ENCODE data around the gene SHOC2. TPM values are rescaled to one million over a fixed set of nuclear protein-coding genes. Genes with fewer than 3 reads are reported as not detected.

The SHOC2 gene
- total and polyA plus RNA-seq, 2 of the 13 experiments (the other 11 are each of a cell fraction or from before 2014, with no cell fraction given): 8.6 to 25.5 TPM

- TF ChIP-seq RERE (CRISPR knock-in tag; IDR thresholded peaks at IDR 0.05; ENCODE audit: low read depth): no peak
- no peak for TF ChIP-seq KDM2A (CRISPR knock-in tag; IDR thresholded peaks at IDR 0.05; ENCODE audit: borderline replicate concordance, low read depth)
- TF ChIP-seq FOXP4 (CRISPR knock-in tag; IDR thresholded peaks at IDR 0.05): peak; percentile 56; the same call in 1 of the 2 replicates
- peak; percentile 64; the same call in 1 of the 3 replicates for TF ChIP-seq MXI1 (IDR thresholded peaks at IDR 0.05; ENCODE audit: borderline replicate concordance, low read depth, low read length)
- TF ChIP-seq MTA3 (CRISPR knock-in tag; IDR thresholded peaks at IDR 0.05): no peak
- TF ChIP-seq ZMAT5 (CRISPR knock-in tag; IDR thresholded peaks at IDR 0.05; ENCODE audit: borderline replicate concordance, low read depth): no peak
- no peak for TF ChIP-seq ZNF616 (CRISPR knock-in tag; IDR thresholded peaks at IDR 0.05; ENCODE audit: low read depth)
- no peak for TF ChIP-seq SRSF1 (optimal IDR thresholded peaks at IDR 0.05; ENCODE audit: low read depth, low read length)
- TF ChIP-seq EZH2 (conservative IDR thresholded peaks at IDR 0.05; ENCODE audit: low read depth, low read length): no peak
- TF ChIP-seq FOXK2 (IDR thresholded peaks at IDR 0.05): no peak
- no peak for TF ChIP-seq KLF15 (CRISPR knock-in tag; IDR thresholded peaks at IDR 0.05; ENCODE audit: borderline replicate concordance)
- TF ChIP-seq ARNT2 (CRISPR knock-in tag; IDR thresholded peaks at IDR 0.05; ENCODE audit: low read depth): no peak
- TF ChIP-seq ARID4A (CRISPR knock-in tag; IDR thresholded peaks at IDR 0.05; ENCODE audit: borderline replicate concordance): peak; percentile 18; the same call in 1 of the 2 replicates
- TF ChIP-seq ZNF207 (IDR thresholded peaks at IDR 0.05; ENCODE audit: borderline replicate concordance): no peak
- no peak for TF ChIP-seq HNF4A (CRISPR knock-in tag; IDR thresholded peaks at IDR 0.05)
- TF ChIP-seq CREM (IDR thresholded peaks at IDR 0.05): peak; percentile 33; the same call in 1 of the 2 replicates
- TF ChIP-seq CREM (CRISPR knock-in tag; IDR thresholded peaks at IDR 0.05): no peak
- no peak for TF ChIP-seq ZNF841 (CRISPR knock-in tag; IDR thresholded peaks at IDR 0.05; ENCODE audit: borderline replicate concordance)
- TF ChIP-seq SAP130 (CRISPR knock-in tag; IDR thresholded peaks at IDR 0.05; ENCODE audit: low read depth): peak; percentile 83
Observed at GRCh38 chr10:110923856-110924493, 4.6 kb downstream of the SHOC2 start (continued).
